D721Med (cell line): Measurements from ENCODE around the gene CRAMP1.
"Not testable (repeated sequence)": the region's sequence is repeated elsewhere in the genome, so short reads cannot be mapped to it uniquely, and the experiment has no call there.

Source experiments
- DNase-seq: peaks from one replicate; pipeline ENCODE4 v3.0.0; 2011; ENCODE audit warnings: low spot score; ENCODE audit not compliant: insufficient read length
- FAIRE-seq: peaks from 2 replicates; lab custom pipeline; 2011; peaks lifted over from hg19 to GRCh38; lab: Jason Lieb, UNC
- TF ChIP-seq, protein P1 (sequence below): IDR thresholded peaks from 2 replicates; pipeline ENCODE4 v1.5.1; 2012; ENCODE audit warnings: mild to moderate bottlenecking, control low read depth; ENCODE audit not compliant: insufficient read depth; ENCODE audit errors: missing control alignments

CRAMP1 gene

DNA sequence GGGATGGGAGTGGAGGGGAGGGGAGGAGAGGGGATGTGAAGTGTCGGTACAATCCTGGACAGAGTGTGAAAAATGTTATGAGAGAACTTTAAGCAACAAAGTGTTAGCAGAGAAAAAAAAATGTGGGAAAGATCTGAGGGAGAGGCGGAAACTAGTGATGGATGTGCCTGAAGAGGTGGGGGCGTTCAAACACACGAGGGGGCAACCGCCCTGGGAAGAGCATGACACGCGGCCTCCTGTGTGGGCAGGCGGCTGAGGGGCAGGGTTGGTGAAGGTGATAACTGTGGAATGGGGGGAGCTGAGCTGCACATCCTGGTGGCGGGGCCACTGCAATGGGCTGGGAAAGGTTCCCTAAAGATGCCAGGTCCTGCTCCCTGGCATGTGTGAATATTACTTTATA is 30.4 kb upstream of the CRAMP1 start:
- TF ChIP-seq, protein P1, sequence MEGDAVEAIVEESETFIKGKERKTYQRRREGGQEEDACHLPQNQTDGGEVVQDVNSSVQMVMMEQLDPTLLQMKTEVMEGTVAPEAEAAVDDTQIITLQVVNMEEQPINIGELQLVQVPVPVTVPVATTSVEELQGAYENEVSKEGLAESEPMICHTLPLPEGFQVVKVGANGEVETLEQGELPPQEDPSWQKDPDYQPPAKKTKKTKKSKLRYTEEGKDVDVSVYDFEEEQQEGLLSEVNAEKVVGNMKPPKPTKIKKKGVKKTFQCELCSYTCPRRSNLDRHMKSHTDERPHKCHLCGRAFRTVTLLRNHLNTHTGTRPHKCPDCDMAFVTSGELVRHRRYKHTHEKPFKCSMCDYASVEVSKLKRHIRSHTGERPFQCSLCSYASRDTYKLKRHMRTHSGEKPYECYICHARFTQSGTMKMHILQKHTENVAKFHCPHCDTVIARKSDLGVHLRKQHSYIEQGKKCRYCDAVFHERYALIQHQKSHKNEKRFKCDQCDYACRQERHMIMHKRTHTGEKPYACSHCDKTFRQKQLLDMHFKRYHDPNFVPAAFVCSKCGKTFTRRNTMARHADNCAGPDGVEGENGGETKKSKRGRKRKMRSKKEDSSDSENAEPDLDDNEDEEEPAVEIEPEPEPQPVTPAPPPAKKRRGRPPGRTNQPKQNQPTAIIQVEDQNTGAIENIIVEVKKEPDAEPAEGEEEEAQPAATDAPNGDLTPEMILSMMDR = no peak
- no peak for FAIRE-seq
- DNase-seq = no peak

DNA sequence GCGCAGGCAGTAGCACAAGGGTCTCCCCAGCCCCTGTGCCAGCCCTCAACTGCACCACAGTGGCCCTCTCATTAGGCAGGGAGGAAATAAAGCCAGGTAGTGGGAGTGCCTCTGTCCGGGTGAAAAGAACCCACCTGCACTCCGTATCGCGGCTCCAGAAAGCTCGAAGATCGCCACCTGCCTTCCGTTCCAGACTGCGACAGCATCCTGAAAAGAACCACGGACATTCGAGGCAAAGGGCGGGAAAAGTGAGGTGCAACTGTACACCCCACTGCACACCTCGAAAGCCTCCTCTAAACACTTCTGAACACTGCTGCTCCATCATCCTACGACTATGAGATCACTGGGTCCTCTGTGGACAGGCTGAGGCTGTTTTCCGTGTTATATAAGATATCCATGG is 29.0 kb upstream of the CRAMP1 start:
- no peak for DNase-seq

DNA sequence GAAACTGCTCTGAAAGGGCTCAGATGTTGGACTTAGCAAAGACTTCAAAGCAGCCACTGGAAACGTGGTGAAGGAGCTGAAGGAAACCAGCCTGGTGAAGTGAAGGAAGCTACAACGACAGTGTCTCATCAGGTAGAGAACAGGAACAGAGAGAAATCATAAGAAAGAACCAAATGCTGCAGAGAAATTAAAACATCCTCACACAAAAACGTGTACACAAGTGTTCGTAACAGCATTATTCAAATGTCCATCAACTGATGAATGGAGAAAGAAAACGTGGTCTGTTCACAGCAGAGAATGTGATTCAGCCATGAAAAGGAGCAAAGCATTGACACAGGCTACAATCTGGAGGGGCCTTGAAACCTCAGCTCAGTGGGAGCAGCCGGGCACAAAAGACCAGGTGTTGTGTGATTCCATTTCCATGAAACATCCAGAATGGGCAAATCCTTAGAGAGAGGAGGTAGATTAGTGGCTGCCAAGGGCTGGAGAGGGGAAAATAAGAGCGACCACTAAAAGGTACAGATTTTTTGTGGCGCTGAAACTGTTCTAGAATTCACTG is 27.2 kb upstream of the CRAMP1 start:
- FAIRE-seq (no peak), DNase-seq (no peak)
- TF ChIP-seq, protein P1 = no peak

More for the DNA sequence above, 29.0 kb upstream of the CRAMP1 start:
- no peak for FAIRE-seq
- TF ChIP-seq, protein P1 = no peak

DNA sequence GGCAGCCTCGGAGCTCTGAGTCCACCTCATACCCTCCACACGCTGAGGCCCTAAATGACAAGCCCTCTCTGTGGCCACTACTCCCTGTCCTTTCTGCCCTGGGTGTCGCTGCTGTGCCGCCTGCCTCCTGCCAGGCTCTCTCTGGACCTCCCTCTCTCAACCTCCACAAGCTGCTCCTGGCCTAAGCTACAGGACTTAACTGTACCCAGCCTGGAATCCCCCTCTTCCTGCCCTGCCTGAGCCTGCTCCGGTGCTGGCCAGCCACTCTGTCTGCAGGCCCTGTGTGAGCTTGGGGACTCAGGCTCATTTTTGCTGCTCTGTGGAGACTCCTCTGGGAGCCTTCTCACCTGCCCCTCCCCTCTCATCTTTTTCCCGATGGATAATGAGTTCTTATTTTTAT is 21.8 kb upstream of the CRAMP1 start:
- TF ChIP-seq, protein P1 = no peak
- FAIRE-seq (no peak), DNase-seq (no peak)

DNA sequence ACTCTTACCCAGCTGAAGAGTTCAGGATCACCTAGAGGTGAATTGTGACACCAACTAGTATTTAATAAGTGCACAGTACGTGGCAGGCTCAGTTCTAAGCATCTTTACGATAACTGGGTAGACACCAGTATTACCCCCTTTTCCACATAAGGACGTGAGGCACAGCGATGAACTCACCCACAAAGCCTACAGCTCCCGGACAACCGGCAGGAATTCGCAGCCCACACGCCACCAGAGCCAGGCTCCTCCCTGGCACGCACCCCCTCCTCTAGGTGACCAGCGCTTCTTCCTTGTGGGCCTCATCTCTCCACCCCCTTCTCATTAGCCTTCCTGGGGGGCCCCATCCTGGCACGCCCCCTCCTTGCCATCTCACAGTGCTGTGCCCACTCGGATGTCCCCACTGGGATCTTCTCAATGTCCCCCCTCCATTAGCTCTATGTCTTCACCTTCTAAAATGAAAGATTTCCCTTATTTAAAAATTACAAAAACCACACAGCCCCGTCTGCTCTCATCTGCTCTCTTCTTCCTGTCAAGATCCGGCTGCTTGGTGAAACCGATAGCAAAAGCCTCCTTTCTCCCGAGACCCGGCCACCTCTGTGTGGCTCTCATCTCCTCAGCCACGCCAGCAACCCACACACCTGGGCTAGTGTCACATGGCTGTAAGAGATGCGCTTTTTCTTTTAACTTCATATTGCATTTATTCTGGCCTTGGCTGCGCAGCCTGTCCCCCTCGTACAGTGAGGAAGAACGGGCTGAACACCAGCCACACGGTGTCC is 21.0 kb upstream of the CRAMP1 start:
- FAIRE-seq (no peak), DNase-seq (no peak)
- TF ChIP-seq, protein P1 = no peak

DNA sequence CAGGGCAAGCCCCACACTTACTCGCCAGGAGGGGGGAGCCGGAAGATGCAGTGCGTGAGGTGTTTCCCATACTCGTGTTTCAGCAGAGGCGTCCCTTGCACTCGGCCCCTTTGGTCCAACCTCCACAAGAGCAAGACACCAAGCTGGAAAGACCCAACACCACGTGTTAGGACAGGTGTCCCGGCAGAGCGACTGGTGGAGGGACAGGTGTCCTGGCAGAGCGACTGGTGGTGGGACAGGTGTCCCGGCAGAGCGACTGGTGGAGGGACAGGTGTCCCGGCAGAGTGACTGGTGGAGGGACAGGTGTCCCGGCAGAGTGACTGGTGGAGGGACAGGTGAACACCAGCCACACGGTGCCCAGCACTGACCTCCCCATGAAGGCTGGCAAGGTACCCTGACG is 19.7 kb upstream of the CRAMP1 start:
- FAIRE-seq (no peak), DNase-seq (no peak)
- TF ChIP-seq, protein P1 = no peak

DNA sequence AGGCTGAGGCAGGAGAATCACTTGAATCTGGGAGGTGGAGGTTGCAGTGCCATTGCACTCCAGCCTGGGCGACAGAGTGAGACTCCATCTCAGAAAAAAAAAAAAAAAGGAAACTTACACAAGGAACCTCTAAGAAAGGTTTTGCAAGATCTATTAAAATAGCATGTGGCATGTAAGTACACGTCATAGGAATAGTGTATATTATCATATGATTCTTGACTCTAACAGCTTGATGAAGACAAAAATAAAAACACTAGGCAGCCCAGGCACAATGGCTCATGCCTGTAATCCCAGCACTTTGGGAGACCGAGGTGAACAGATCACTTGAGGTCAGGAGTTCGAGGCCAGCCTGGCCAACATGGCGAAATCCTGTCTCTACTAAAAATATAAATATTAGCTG is 16.6 kb upstream of the CRAMP1 start:
- not testable (repeated sequence) for FAIRE-seq, DNase-seq

DNA sequence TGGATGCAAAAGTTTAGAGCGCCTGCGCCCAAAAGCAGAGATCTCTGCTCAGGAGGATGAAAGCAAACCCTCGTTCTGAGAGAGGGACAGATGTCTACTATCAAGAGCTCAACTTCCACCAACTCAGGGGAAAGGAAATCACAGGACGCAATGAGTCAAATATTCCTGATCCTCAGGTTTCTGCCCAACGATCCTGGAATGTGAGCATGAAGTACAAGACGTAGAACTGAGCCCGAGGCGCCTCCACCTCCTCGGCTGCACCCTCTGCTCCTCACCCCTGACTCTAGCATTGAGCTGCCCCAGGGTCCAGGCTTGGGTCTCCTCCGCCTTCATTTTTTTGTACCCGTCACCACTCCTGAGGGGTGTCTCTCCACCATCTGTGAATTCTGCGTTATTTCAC is 15.6 kb upstream of the CRAMP1 start:
- no peak for FAIRE-seq
- TF ChIP-seq, protein P1 = no peak
- no peak for DNase-seq
